Effector memory CD8-positive, alpha-beta T cell (primary cell): ENCODE results near the gene MARS1.

Experiments
- ATAC-seq: fragments of 150-1000 bp; cut with Tn5 transposase; replicated peaks from 2 replicates; pipeline ENCODE4 v1.10.0; 2021; ENCODE audit warnings: mild to moderate bottlenecking, moderate library complexity
- DNase-seq, 3 experiments: peaks; one replicate each; pipeline ENCODE4 v3.0.0; 2021
- H3K27ac Mint-ChIP-seq, 2 donors: one replicate each; pipeline ENCODE4 v1.8.0; 2022; ENCODE audit warnings: mild to moderate bottlenecking in 2 of 2, mixed read lengths in 2 of 2, moderate library complexity in 2 of 2
- H3K27me3 Mint-ChIP-seq, 2 donors: one replicate each; pipeline ENCODE4 v1.8.0; 2022; ENCODE audit warnings: mixed read lengths in 2 of 2
- H3K36me3 Mint-ChIP-seq: one replicate; pipeline ENCODE4 v1.8.0; 2022; ENCODE audit warnings: mild to moderate bottlenecking, moderate library complexity, mixed read lengths; ENCODE audit not compliant: insufficient read depth
- H3K4me1 Mint-ChIP-seq, 2 donors: one replicate each; pipeline ENCODE4 v1.8.0; 2022; ENCODE audit warnings: low read depth in 2 of 2, mixed read lengths in 2 of 2
- H3K4me3 Mint-ChIP-seq, 2 donors: one replicate each; pipeline ENCODE4 v1.8.0; 2022; ENCODE audit warnings: mild to moderate bottlenecking in 2 of 2, mixed read lengths in 2 of 2, moderate library complexity in 2 of 2
- H3K9me3 Mint-ChIP-seq, 2 donors: one replicate each; pipeline ENCODE4 v1.8.0; 2022; ENCODE audit warnings: mixed read lengths in 2 of 2

The MARS1 gene

DNA sequence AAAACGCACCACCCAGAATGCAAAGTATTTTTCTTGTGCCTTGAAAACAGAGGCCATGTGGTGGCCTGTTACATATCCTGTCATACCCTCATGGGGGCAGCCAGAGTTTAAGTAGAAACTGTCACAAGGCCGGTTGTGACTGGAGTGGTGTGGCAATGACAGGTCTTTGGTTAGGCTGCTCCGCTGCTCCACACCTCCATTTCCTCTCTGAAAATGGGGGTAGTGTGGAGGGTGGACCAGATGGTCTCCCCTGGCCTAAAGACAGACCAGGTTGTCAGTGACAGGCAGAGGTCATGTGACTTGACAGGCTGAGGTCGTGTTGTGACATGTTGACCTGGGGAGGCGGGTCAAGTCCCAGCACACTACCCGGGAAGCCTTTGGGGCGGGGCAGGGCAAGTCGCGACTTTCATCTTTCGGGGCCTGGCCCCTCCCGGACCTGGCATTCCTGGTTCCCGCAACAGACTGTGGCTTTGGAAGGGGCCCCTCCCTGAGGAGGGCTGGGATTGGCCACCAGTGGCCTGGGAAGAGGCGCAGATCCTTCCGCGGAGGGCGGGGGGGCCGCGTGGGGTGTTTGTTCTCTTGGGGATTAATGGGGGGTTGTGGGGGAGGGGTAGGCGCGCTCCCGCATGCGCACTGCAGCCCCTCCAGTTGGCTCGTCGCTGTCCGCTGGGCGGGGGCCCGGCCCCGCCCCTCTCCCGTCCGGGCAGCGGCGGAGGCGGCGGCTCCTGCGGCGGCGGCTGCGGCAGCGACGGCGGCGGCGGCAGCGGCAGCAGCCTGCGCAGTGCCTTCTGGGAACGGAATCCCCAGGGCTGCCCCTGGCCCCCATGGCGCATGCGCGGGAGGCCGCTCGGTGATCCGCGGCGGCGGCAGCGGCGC is 34.4 kb downstream of the MARS1 start, which contains the start of gene MBD6:
TSS of gene MBD6 (plus strand) at position 814 of the 876 bp plus-strand sequence. CDS start 1,480 bp downstream, outside the sequence.
- ATAC-seq (peak; percentile 58), DNase-seq (peak; percentile 84 to 91 (median 87))
- peak within 1 kb of the TSS; percentile 97 to 98 for H3K4me3 Mint-ChIP-seq
- peaks cover 72% of the 10 kb centered on the region for H3K36me3 Mint-ChIP-seq
- H3K27ac Mint-ChIP-seq: peak within 1 kb of the TSS; percentile 99
- peaks cover 58 to 72% of the 10 kb centered on the region in 2 donors for H3K4me1 Mint-ChIP-seq
- no peaks in the 10 kb centered on the region for H3K9me3 Mint-ChIP-seq
- no peaks in the 10 kb centered on the region for H3K27me3 Mint-ChIP-seq

DNA sequence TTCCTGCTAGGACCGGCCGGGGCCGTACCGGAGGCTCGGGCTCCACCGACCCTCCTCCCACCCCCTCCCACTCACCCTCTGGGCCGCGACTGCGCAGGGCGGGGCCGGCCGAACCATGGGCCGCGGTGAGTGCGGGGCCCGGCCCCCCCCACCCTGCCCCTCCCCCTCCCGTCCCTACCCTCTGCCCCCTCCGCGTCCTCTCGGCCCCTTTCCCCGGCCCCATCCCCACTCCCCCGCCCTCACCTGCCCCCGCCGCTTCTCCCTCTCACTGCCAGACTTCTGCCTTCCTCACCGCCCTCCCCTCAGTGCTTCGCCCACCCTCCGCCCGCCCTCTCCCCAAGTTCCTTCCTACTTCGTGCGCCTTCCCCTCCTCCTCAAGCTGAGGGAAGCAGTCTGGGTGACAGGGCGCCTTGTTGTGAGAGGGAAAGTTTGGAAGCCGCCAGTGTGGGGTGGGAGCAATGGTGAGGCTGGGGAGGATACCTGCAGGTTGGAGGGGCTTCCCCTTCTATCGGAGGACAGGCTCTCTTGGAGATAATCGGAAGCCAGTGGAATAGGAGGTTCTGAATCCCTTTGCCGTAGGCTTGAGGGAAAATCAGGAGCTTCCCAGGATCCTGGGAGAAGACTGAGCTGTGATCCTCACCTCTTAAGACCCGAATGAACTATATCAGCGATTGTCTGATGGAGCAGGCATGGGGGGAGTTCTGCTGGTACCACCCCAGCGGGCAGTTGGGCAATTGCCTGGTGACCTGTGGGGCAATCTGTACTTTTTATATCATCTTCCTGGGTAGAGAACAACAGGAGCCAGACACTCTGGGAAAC is 35.2 kb downstream of the MARS1 start:
- Mint-ChIP-seq H3K4me3 (peak overlapping the region; percentile 86 to 88), H3K27me3 (no peaks in the 10 kb centered on the region), H3K4me1 (peaks cover 54 to 64% of the 10 kb centered on the region in 2 donors), H3K27ac (peak overlapping the region; percentile 92 to 99), H3K36me3 (peaks cover 68% of the 10 kb centered on the region), H3K9me3 (no peaks in the 10 kb centered on the region)
- DNase-seq (peak in 2 of 3 experiments; percentile 24 to 25), ATAC-seq (no peak)

GRCh38 chr12:57523706-57524614 is 36.1 kb downstream of the MARS1 start:
- Mint-ChIP-seq H3K27ac (peak overlapping the region; percentile 92 to 99), H3K4me1 (peaks cover 46 to 56% of the 10 kb centered on the region in 2 donors), H3K36me3 (peaks cover 67% of the 10 kb centered on the region), H3K27me3 (no peaks in the 10 kb centered on the region), H3K9me3 (no peaks in the 10 kb centered on the region), H3K4me3 (peak overlapping the region; percentile 86 to 88)
- no peak for ATAC-seq
- no peak for DNase-seq

GRCh38 chr12:57524814-57525614 is 37.1 kb downstream of the MARS1 start:
- Mint-ChIP-seq H3K9me3 (no peaks in the 10 kb centered on the region), H3K36me3 (peaks cover 64% of the 10 kb centered on the region), H3K27ac (peak overlapping the region; percentile 92 to 99), H3K27me3 (no peaks in the 10 kb centered on the region), H3K4me3 (peak overlapping the region; percentile 86 to 88), H3K4me1 (peaks cover 41 to 58% of the 10 kb centered on the region in 2 donors)
- ATAC-seq (no peak), DNase-seq (no peak)

GRCh38 chr12:57525615-57526383 is 37.9 kb downstream of the MARS1 start:
- Mint-ChIP-seq H3K4me1 (peaks cover 38 to 56% of the 10 kb centered on the region in 2 donors), H3K4me3 (no peak overlapping the region), H3K27me3 (no peaks in the 10 kb centered on the region), H3K9me3 (no peaks in the 10 kb centered on the region), H3K27ac (peak overlapping the region in 1 of 2 donors; percentile 77), H3K36me3 (peaks cover 62% of the 10 kb centered on the region)
- ATAC-seq (no peak), DNase-seq (no peak)

- H3K4me1 Mint-ChIP-seq: peaks cover 32 to 50% of the 10 kb centered on the region in 2 donors
- H3K9me3 Mint-ChIP-seq: no peaks in the 10 kb centered on the region
- peaks cover 61% of the 10 kb centered on the region for H3K36me3 Mint-ChIP-seq
- no peak overlapping the region for H3K4me3 Mint-ChIP-seq
- DNase-seq (no peak), ATAC-seq (no peak)
- peak overlapping the region; percentile 73 to 74 for H3K27ac Mint-ChIP-seq
- no peaks in the 10 kb centered on the region for H3K27me3 Mint-ChIP-seq
Observed at GRCh38 chr12:57526477-57527126, 38.7 kb downstream of the MARS1 start.

GRCh38 chr12:57527184-57527583 is 39.3 kb downstream of the MARS1 start:
- peaks cover 27 to 44% of the 10 kb centered on the region in 2 donors for H3K4me1 Mint-ChIP-seq
- DNase-seq (no peak), ATAC-seq (no peak)
- H3K36me3 Mint-ChIP-seq: peaks cover 60% of the 10 kb centered on the region
- no peaks in the 10 kb centered on the region for H3K27me3 Mint-ChIP-seq
- H3K4me3 Mint-ChIP-seq: no peak overlapping the region
- H3K27ac Mint-ChIP-seq: peak overlapping the region; percentile 73 to 74
- no peaks in the 10 kb centered on the region for H3K9me3 Mint-ChIP-seq

GRCh38 chr12:57528176-57528575 is 40.3 kb downstream of the MARS1 start:
- H3K36me3 Mint-ChIP-seq: peaks cover 59% of the 10 kb centered on the region
- no peaks in the 10 kb centered on the region for H3K27me3 Mint-ChIP-seq
- no peak for ATAC-seq
- no peaks in the 10 kb centered on the region for H3K9me3 Mint-ChIP-seq
- H3K27ac Mint-ChIP-seq: peak overlapping the region in 1 of 2 donors; percentile 74
- no peak for DNase-seq
- no peak overlapping the region for H3K4me3 Mint-ChIP-seq
- peaks cover 24 to 42% of the 10 kb centered on the region in 2 donors for H3K4me1 Mint-ChIP-seq

GRCh38 chr12:57528831-57529555 is 41.1 kb downstream of the MARS1 start:
- no peak for ATAC-seq
- Mint-ChIP-seq H3K27ac (peak overlapping the region in 1 of 2 donors; percentile 79), H3K4me1 (peaks cover 16 to 34% of the 10 kb centered on the region in 2 donors), H3K36me3 (peaks cover 61% of the 10 kb centered on the region), H3K27me3 (no peaks in the 10 kb centered on the region), H3K4me3 (no peak overlapping the region), H3K9me3 (no peaks in the 10 kb centered on the region)
- DNase-seq: no peak

DNA sequence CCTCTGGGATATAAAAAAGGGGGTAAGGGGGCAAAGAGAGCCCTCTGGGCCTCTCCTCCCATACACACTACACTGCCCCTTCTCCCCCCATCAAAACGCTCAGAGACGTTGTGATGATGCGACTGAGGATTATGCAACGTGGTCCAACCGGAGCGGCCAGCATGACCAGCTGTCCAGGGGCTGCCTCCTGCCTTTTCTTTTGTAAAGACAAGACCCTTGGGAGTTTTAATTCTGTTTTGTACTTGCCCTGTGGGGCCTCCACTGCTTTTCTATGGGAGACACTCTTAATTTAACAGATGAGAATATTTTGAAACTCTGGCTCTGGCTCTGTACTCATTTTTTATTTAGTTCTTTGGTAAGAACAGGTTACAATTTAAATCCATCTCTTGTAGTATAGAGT is 42.0 kb downstream of the MARS1 start:
- H3K36me3 Mint-ChIP-seq: peaks cover 64% of the 10 kb centered on the region
- DNase-seq (no peak), ATAC-seq (no peak)
- peaks cover 9 to 28% of the 10 kb centered on the region in 2 donors for H3K4me1 Mint-ChIP-seq
- peak overlapping the region in 1 of 2 donors; percentile 79 for H3K27ac Mint-ChIP-seq
- no peaks in the 10 kb centered on the region for H3K27me3 Mint-ChIP-seq
- H3K9me3 Mint-ChIP-seq: no peaks in the 10 kb centered on the region
- H3K4me3 Mint-ChIP-seq: no peak overlapping the region
